OCI-LY7 (cell line): ENCODE data around the gene ADAMTS17. TPM values are rescaled to one million over a fixed set of nuclear protein-coding genes. Genes with fewer than 3 reads are reported as not detected.

Experiments
- BruUV-seq: library from RNA; stranded (reverse); fragments of 400-500 nt; replicated peaks from 2 replicates; lab custom pipeline; 2021; lab: Mats Ljungman, UMichigan
- CTCF ChIA-PET: fragments of 300-600 bp; sonication (Branson Sonifier 250); formaldehyde crosslinking; loops from one replicate; lab custom pipeline; 2022; ENCODE audit warnings: antibody characterized with exemption; ENCODE audit not compliant: unreplicated experiment; lab: Charles Lee
- POLR2A ChIA-PET: fragments of 300-600 bp; sonication (Branson Sonifier 250); formaldehyde crosslinking; loops from one replicate; lab custom pipeline; 2022; ENCODE audit warnings: antibody characterized with exemption; lab: Charles Lee
- DNase-seq: peaks from one replicate; pipeline ENCODE4 v3.0.0-alpha.2; 2015; ENCODE audit warnings: low spot score
- H2AFZ ChIP-seq: fragments of 200-600 bp; sonication (generic), shearing (Covaris generic); 2 replicates; pipeline ENCODE4 v1.6.1; 2014; ENCODE audit warnings: mild to moderate bottlenecking, antibody characterized with exemption, low read length, moderate library complexity
- H3K27ac ChIP-seq: fragments of 200-600 bp; sonication (generic); 2 replicates; pipeline ENCODE4 v1.5.1; 2014; ENCODE audit warnings: mixed run types, low read depth, mild to moderate bottlenecking, moderate library complexity, low read length, inconsistent platforms; ENCODE audit not compliant: poor library complexity, severe bottlenecking
- H3K36me3 ChIP-seq: fragments of 200-600 bp; sonication (generic); 2 replicates; pipeline ENCODE4 v1.6.1; 2014; ENCODE audit warnings: mild to moderate bottlenecking, antibody characterized with exemption, low read length, moderate library complexity, mixed read lengths; ENCODE audit not compliant: insufficient read depth
- H3K4me1 ChIP-seq: fragments of 200-600 bp; sonication (generic); 2 replicates; pipeline ENCODE4 v1.5.1; 2014; ENCODE audit warnings: mild to moderate bottlenecking, low read length; ENCODE audit not compliant: insufficient read depth, poor library complexity, severe bottlenecking
- H3K4me2 ChIP-seq: fragments of 200-600 bp; sonication (generic); 2 replicates; pipeline ENCODE4 v1.6.1; 2014; ENCODE audit warnings: mild to moderate bottlenecking, low read length
- H3K4me3 ChIP-seq: fragments of 200-600 bp; sonication (generic); 2 replicates; pipeline ENCODE4 v1.5.1; 2014; ENCODE audit warnings: mild to moderate bottlenecking, low read depth, low read length; ENCODE audit not compliant: poor library complexity, severe bottlenecking
- H3K79me2 ChIP-seq: fragments of 200-600 bp; sonication (generic); 2 replicates; pipeline ENCODE4 v1.6.1; 2016; ENCODE audit warnings: low read depth, mild to moderate bottlenecking, low read length, moderate library complexity, mixed read lengths; ENCODE audit not compliant: insufficient read depth
- H3K9me2 ChIP-seq: fragments of 200-600 bp; sonication (generic); 2 replicates; pipeline ENCODE4 v1.6.1; 2016; ENCODE audit warnings: mild to moderate bottlenecking, low read length, mixed read lengths; ENCODE audit not compliant: insufficient read depth
- H3K9me3 ChIP-seq: fragments of 200-600 bp; sonication (generic); 2 replicates; pipeline ENCODE4 v1.6.1; 2014; ENCODE audit warnings: mild to moderate bottlenecking, mixed run types, low read length, mixed read lengths
- H4K20me1 ChIP-seq: fragments of 200-600 bp; sonication (generic); 2 replicates; pipeline ENCODE4 v1.6.1; 2014; ENCODE audit warnings: mild to moderate bottlenecking, antibody characterized with exemption, low read length, moderate library complexity, mixed read lengths; ENCODE audit not compliant: insufficient read depth
- CTCF ChIP-seq: fragments of 200-600 bp; sonication (generic); conservative IDR thresholded peaks from 2 replicates; pipeline ENCODE4 v1.5.1; 2014; ENCODE audit warnings: mild to moderate bottlenecking, antibody characterized with exemption, low read length, moderate library complexity, mixed read lengths
- EZH2phosphoT487 ChIP-seq: fragments of 200-600 bp; sonication (generic); IDR thresholded peaks from 2 replicates; pipeline ENCODE4 v1.6.1; 2018; ENCODE audit warnings: low read depth, borderline replicate concordance, mild to moderate bottlenecking, mixed run types, antibody characterized with exemption, low read length, moderate library complexity, mixed read lengths
- intact Hi-C: fragments of 100-400 bp; cut with micrococcal nuclease; formaldehyde crosslinking; loops from one replicate; pipeline ENCODE4 v1.10.0; 2022; ENCODE audit not compliant: unreplicated experiment
- total RNA-seq, 2 experiments: library from RNA; depleted of rRNA in 1 of 2; stranded (reverse); fragments of >200 nt in 1 of 2; shearing (Covaris generic) in 1 of 2; gene quantifications; 2 replicates each; pipeline ENCODE4 v1.2.3, GENCODE V29; 2014 to 2022

The ADAMTS17 gene
- total RNA-seq, 2 experiments from 2014 or later = not detected

DNA sequence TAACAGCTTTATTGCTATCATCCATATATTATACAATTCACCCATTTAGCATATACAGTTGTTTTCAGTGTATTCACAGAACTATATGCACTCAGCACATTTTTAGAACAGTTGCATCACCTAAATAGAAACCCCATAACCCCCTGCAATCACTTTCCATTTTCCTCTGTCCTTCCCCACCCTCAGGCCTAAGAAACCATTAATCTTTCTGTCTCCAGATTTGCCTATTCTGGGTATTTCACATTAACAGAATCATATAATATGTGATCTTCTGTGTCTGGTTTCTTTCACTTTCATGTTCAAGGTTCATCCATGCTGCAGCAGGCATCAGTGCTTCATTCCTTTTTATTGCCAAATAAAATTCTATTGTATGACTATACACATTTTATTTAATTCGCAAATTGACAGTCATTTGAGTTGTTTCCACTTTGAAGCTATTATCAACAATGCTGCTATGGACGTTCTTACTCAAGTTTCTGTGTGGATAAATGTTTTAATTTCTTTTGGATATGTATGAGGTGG, 39.8 kb downstream of the ADAMTS17 start:
- Histone ChIP-seq H2AFZ (no peak overlapping the region), H3K36me3 (no peaks in the 10 kb centered on the region), H3K9me2 (no peaks in the 10 kb centered on the region), H3K4me2 (no peak overlapping the region), H3K4me1 (no peaks in the 10 kb centered on the region), H3K27ac (no peak overlapping the region), H4K20me1 (no peaks in the 10 kb centered on the region), H3K79me2 (no peaks in the 10 kb centered on the region), H3K4me3 (no peak overlapping the region), H3K9me3 (no peaks in the 10 kb centered on the region)
- DNase-seq = no peak
- BruUV-seq = no TSS peak
- TF ChIP-seq CTCF = no peak
- TF ChIP-seq EZH2phosphoT487 = no peak
- intact Hi-C loops = no loop called here
- CTCF ChIA-PET = no interaction called here
- POLR2A ChIA-PET = interaction anchor here (0.6 kb wide), 1 partner anchor 742 kb away, joined by 3 read pairs; no protein-coding TSS in a partner anchor

DNA sequence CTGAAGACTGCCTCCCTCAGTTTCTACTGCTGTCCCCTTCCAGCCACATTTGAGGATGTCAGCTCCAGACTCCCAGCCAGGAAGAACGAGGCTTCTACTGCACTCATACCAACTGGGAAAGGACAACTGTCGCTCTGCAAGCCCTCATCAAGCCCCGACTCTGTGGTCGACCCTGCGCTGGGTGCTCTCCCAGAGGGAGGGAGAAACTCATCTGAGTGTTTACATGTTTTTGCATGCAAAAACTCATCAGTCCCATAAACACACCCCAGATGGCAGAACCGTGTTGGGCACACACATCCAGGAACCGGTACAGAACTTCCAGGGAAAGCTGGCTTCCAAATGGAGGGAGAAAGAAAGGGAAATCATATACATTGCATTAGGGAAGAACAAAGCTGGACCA, 43.5 kb downstream of the ADAMTS17 start:
- intact Hi-C loops = no loop called here
- Histone ChIP-seq H3K4me2 (no peak overlapping the region), H3K36me3 (no peaks in the 10 kb centered on the region), H2AFZ (no peak overlapping the region), H3K79me2 (no peaks in the 10 kb centered on the region), H4K20me1 (no peaks in the 10 kb centered on the region), H3K27ac (no peak overlapping the region), H3K9me3 (no peaks in the 10 kb centered on the region), H3K9me2 (no peaks in the 10 kb centered on the region), H3K4me3 (no peak overlapping the region), H3K4me1 (no peaks in the 10 kb centered on the region)
- TF ChIP-seq CTCF = no peak
- TF ChIP-seq EZH2phosphoT487 = no peak
- POLR2A ChIA-PET = no interaction called here
- DNase-seq = no peak
- CTCF ChIA-PET = no interaction called here
- no TSS peak for BruUV-seq

- H3K9me2 ChIP-seq = no peaks in the 10 kb centered on the region
- H3K27ac ChIP-seq = no peak overlapping the region
- H3K79me2 ChIP-seq = no peaks in the 10 kb centered on the region
- H3K9me3 ChIP-seq = no peaks in the 10 kb centered on the region
- no peak overlapping the region for H3K4me2 ChIP-seq
- CTCF ChIA-PET = no interaction called here
- no peaks in the 10 kb centered on the region for H4K20me1 ChIP-seq
- POLR2A ChIA-PET = interaction anchor here (0.7 kb wide), 1 partner anchor 32 kb away, joined by 3 read pairs; no protein-coding TSS in a partner anchor
- no peak for TF ChIP-seq CTCF
- no peak for TF ChIP-seq EZH2phosphoT487
- no peaks in the 10 kb centered on the region for H3K36me3 ChIP-seq
- no peak for DNase-seq
- H2AFZ ChIP-seq = no peak overlapping the region
- intact Hi-C loops = no loop called here
- H3K4me3 ChIP-seq = no peak overlapping the region
- no TSS peak for BruUV-seq
- no peaks in the 10 kb centered on the region for H3K4me1 ChIP-seq
These were observed 44.0 kb downstream of the ADAMTS17 start for GRCh38 chr15:100297812-100298211.
